ENCODE results near the gene ANGPT4.

GRCh38 chr20:840858-841567 lies 75.1 kb downstream of the ANGPT4 start:
- TF ChIP-seq, protein P1, sequence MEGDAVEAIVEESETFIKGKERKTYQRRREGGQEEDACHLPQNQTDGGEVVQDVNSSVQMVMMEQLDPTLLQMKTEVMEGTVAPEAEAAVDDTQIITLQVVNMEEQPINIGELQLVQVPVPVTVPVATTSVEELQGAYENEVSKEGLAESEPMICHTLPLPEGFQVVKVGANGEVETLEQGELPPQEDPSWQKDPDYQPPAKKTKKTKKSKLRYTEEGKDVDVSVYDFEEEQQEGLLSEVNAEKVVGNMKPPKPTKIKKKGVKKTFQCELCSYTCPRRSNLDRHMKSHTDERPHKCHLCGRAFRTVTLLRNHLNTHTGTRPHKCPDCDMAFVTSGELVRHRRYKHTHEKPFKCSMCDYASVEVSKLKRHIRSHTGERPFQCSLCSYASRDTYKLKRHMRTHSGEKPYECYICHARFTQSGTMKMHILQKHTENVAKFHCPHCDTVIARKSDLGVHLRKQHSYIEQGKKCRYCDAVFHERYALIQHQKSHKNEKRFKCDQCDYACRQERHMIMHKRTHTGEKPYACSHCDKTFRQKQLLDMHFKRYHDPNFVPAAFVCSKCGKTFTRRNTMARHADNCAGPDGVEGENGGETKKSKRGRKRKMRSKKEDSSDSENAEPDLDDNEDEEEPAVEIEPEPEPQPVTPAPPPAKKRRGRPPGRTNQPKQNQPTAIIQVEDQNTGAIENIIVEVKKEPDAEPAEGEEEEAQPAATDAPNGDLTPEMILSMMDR (IDR thresholded peaks at IDR 0.05), result no peak
- TF ChIP-seq POLR2A (IDR thresholded peaks at IDR 0.05), result peak in 1 of 3 donors; percentile 9

All from body of pancreas (tissue), 4 donors.